Right ventricle myocardium superior (tissue), 1 donor: ENCODE data around the gene RAI14. TPM values are rescaled to one million over a fixed set of nuclear protein-coding genes. Genes with fewer than 3 reads are reported as not detected.
"Not testable (repeated sequence)": the region's sequence is repeated elsewhere in the genome, so short reads cannot be mapped to it uniquely, and the experiment has no call there.

Experiments
- ATAC-seq: fragments of 200-7000 bp; cut with Tn5 transposase; one replicate; pipeline ENCODE4 v1.9.1; 2020; ENCODE audit warnings: mild to moderate bottlenecking; ENCODE audit not compliant: poor library complexity
- DNase-seq: peaks from one replicate; pipeline ENCODE4 v3.0.0-alpha.2; 2020
- intact Hi-C: fragments of 100-400 bp; cut with DNase I; formaldehyde crosslinking; loops from one replicate; pipeline ENCODE4 v1.11.2; 2022
- total RNA-seq: library from RNA; stranded (reverse); fragmentation: NEBNext Ultra II Directional; extraction: Animal tissue kit (Norgen Biotek cat#: 25700); gene quantifications from one replicate; pipeline ENCODE4 v1.2.1, GENCODE V29; 2021
- donor health status: DM: no; HTN: yes; CAD: no; lungs with severe emphysema.

RAI14 gene
- total RNA-seq, 1 donor from 2014 or later: 10.5 TPM

DNA sequence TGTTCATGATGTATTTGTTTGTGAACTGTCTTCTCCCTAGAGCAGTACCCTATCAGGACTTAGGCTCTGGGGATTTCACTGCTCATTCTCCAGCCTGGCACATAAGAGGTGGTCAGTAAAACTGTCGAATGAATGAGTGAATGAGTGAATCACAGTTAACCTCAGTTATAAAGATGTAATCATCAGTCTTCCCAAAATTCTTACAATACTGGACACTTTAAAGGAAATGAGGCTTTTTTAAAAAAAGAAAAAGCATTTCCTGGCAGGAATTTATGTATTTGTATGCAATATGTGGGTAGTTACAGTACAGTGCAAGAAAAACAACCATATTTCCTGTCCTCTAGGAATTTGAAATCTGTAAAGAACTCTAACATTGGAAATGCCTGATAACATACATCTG lies 59.6 kb downstream of the RAI14 start:
- ATAC-seq (no peak), DNase-seq (no peak)
- intact Hi-C loops: no loop called here

DNA sequence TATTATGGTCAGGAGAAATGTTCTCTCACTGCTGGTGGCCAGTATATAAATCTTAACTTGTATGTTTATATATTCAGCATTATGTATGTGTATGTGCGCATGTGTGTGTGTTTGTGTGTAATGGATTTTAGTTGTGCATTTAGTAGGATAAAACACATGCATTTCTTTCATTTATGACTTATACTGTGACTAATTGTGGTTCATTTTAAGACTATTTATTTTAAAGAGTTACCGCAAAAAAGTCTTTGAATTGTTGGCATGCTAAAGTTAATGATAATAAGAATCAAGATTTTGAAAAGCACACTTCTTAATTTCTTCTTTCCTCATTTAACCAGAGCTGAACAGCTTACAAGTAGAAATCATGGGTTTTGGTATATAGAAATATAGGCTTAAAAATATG lies 60.9 kb downstream of the RAI14 start:
- DNase-seq (no peak), ATAC-seq (no peak)
- intact Hi-C loops: no loop called here

DNA sequence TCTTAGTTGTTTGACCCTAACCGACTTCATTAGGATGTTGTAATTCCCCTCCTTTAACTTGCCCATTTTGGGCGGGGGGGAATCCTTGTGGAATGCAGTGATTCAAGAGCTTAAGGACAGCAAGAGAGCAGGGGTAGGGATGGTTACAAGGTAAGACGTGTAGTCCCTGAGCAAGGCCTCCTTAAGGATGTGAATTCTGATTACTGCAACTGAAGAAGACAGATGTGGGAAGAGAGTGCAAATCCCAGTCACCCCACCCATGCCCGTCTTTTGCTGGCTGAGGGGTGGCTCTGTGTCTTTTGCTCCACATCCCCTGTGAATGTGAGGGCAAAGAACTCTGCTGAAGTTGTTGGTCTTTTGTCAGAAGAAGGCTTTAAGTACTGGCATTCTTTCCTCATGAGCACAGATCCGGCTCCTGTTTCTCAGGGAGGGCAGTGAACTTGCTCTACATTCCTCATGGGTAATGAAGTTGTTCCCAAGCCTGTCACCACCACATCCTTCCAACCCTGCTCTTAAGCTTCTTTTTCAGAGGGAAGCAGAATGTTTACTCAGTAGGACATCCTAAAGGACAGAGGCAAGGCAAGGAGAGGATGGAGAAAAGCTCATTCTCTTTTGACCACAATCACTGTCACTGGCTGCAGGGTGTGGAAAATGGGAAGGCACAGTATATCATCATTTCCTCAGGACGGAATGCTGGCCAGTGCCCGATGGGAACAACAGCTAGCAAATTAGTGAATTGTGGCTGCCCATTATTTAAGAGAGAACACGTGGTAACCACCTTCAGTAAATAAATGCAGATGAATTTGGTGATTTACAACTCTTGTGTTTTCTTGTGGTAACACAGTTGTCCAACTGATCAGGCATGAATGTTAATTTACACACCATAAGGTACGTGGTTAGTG lies 61.5 kb downstream of the RAI14 start:
- intact Hi-C loops: no loop called here
- no peak for ATAC-seq
- no peak for DNase-seq

DNA sequence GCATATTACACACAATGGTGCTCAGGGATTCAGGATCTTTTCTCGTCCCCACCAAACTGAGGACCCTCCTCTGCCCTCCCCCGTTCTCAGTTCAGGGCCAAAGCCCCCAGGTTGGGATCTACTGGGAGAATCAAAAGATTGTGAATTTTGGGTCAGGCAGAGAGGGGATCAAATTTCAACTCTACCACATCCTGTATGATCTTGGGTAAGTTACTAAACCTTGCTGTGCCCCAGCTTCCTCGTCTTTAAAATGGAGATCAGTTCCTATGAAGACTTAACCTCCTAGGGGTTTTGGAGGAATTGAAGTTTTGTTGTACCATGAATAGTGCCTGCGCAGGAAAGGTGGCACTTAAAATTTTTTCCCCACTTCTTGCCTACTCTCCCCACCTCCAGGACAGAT lies 62.4 kb downstream of the RAI14 start:
- intact Hi-C loops: no loop called here
- ATAC-seq: no peak

DNA sequence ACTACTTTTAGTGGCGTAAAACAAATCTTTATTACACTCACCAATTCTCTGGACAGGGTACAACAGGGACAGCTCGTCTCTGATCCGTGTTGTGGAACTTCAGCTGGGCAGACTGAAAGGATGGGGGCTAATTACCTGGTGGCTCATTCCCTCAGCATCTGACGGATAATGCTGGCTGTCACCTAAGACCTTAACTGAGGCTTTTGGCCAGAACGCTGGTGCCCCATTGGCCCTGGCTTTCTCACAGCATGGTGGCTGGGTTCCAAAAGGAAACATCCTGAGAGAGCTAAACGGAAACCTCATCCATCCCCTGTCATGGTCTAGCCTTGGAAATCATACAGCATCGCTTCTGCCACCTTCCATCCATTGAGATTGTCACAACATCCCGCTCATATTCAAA lies 62.9 kb downstream of the RAI14 start:
- no peak for ATAC-seq
- intact Hi-C loops: no loop called here
- DNase-seq: no peak

More for the DNA sequence above, 62.4 kb downstream of the RAI14 start:
- DNase-seq: no peak

DNA sequence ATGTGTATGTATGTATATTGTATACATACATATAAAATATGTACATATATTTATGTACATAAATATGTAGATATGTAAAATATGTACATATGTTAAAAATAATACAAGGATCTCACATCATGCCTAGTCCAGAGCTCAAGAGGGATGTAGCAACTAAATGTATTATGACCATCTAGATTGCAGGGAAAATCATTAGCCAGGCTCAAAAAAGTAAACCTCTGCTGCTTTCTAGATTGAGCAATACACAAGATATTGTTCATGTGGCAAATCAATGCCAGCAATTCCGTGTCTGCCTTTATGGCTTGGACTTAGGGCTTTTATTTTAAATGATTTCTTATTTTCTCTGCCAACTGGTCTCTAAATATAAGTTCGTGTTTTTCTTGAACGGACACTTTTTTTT lies 65.2 kb downstream of the RAI14 start:
- ATAC-seq (no peak), DNase-seq (no peak)
- intact Hi-C loops: no loop called here

DNA sequence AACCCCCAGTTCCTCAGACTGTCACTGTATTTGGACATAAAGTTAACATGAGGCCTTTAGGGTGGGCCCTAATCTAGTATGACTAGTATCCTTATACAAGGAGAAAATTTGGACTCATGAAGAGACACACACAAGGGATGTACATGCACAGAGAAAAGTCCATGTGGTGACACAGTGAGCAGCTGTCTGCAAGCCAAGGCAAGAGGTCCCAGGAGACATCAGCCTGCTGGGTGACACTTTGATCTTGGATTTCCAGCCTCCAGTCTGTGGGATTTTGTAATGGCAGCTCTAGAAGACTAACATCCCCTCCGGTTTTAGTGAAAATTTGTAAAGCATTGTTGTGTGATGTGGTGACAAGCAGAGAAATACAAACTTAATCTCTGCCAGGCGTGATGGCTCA lies 66.1 kb downstream of the RAI14 start:
- DNase-seq: no peak
- no peak for ATAC-seq
- intact Hi-C loops: no loop called here

DNA sequence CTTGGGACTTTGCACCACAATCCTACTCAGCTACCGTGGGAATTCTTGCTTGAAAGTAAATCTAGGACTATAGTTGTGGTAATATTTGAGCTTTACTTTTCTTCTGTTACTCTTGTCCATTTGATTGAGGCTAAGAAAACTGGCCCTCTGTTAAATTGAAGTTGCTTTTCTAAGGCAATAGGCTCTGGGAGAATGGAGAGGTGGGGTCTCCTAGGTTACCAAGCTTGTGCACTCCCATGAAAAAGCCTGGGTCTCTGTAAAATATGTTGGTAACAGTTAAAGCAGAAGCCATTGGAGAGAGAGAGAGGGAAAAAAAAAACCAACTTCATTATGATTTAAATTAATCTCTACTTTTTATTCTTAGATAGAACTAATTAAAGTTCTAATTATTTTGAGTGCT lies 68.6 kb downstream of the RAI14 start:
- ATAC-seq: no peak
- intact Hi-C loops: no loop called here
- no peak for DNase-seq

DNA sequence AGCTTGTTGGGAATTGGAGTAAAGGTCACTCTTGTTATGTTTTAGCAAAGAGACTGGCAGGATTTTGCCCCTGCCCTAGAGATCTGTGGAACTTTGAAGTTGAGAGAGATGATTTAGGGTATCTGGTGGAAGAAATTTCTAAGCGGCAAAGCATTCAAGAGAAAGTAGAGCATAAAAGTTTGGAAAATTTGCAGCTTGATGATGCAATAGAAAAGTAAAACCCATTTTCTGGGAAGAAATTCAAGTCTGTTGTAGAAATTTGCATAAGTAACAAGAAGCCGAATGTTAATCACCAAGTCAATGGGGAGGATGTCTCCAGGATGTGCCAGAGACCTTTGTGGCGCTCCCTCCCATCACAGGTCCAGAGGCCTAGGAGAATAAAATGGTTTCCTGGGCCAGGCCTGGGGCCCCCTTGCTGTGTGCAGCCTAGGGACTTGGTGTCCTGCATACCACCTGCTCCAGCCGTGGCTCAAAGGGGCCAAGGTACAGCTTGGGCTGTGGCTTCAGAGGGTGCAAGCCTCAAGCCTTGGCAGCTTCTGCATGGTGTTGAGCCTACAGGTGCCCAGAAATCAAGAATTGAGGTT lies 71.1 kb downstream of the RAI14 start:
- DNase-seq, ATAC-seq, intact Hi-C loops: not testable (repeated sequence)

DNA sequence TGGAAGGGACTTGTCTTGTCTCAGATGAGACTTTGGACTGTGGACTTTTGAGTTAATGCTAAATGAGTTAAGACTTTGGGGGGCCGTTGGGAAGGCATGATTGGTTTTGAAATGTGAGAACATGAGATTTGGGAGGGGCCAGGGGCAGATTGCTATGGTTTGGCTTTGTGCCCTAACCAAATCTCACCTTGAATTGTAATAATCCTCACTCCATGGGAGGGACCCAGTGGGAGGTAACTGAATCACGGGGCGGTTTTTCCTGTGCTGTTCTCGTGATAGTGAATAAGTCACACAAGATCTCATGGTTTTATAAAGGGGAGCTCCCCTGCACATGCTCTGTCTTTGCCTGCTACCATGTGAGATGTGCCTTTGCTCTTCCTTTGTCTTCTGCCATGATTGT lies 72.1 kb downstream of the RAI14 start:
- intact Hi-C loops: no loop called here
- DNase-seq (no peak), ATAC-seq (no peak)

DNA sequence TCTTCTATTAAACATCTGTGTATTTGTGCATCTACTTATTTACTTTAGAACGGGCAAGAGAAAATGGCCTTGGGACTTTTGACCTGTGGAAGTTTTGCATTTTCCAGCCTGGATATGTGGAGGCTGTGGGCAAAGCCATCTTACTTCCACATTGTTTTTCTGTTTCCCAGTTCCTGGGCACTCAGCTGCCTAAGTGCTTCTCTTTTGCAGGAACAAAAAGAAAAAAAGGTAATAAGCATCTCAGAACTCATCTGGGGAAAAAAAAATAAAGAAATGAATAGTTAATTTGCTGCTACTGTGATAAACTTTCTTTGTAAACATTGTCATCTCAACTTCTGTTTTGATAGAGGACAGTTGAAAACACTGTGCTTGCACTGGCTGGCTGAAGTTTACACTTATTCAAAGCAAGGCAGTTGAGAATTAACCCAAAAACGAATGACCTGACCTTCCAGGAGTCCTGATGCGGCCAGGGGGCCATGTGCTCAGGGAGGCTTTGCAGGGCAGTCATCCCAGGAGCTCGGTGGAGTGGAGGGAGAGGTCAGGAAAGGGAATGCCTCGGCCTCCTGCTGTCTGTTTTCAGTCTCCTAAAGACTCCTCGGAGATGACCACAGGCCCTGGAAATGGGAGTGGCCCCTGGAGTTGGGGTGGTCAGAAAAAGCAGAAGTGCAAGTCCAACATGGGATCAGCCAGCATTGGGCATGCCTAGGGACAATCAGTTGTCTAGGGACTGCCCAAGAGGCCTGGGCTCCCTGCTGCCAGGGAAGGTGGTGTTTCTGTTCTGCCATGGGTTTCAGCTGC lies 75.5 kb downstream of the RAI14 start:
- DNase-seq (no peak), ATAC-seq (no peak)
- intact Hi-C loops: no loop called here

DNA sequence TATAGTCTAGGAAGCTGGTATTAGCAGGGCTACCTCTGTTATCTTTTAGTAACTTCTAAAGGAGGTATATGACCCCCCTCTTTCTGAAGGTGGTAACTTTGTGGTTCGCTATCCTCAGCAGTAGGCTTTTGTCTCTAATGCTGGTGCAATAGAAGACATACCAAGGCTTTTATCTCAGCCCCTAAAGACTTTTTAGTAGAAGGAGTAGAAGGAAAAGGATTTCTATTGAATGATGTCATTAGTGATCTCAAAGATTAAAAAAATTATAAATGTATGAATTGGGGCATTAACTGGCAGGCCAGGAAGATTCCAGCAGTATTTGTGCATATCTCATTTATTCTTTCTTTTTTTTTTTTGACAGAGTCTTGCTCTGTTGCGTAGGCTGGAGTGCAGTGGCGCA lies 78.2 kb downstream of the RAI14 start:
- no peak for DNase-seq
- intact Hi-C loops: no loop called here
- no peak for ATAC-seq

DNA sequence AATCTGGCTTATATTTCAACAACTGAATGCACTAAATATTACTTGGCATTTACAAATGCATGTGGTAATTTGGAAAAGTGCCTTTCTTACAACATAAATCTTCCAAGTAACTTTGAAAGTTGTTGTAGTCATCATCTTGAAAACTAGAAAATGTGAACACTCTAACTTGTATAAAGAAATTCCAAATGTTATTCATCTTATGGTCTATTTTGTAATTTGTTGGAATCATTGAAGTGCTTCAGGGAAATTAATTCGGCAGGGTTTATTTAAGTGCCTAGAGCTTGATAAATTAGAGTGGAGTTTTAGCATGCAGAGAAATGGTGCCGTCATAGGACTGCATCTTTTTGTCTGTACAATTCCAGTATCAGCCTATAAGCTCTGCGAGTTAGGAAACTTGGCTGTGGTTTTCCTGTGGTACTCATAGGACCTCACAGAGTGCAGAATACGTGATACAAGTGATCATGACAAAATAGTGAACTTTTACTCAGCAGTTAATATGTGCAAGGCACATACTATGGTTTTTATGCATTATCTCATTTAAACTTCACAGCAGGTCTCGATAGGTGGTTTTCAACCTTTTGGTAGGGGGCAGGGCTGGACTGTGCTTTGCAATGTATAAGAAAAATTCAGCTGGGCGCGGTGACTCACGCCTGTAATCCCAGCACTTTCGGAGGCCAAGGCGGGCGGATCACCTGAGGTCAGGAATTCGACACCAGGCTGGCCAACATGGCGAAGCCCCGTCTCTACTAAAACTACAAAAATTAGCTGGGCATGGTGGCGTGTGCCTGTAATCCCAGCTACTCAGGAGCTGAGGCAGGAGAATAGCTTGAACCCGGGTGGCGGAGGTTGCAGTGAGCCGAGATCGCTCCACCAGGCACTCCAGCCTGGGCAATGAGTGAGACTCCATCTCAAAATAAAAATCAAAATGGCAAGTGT lies 79.6 kb downstream of the RAI14 start:
- no peak for ATAC-seq
- intact Hi-C loops: no loop called here
- DNase-seq: no peak

DNA sequence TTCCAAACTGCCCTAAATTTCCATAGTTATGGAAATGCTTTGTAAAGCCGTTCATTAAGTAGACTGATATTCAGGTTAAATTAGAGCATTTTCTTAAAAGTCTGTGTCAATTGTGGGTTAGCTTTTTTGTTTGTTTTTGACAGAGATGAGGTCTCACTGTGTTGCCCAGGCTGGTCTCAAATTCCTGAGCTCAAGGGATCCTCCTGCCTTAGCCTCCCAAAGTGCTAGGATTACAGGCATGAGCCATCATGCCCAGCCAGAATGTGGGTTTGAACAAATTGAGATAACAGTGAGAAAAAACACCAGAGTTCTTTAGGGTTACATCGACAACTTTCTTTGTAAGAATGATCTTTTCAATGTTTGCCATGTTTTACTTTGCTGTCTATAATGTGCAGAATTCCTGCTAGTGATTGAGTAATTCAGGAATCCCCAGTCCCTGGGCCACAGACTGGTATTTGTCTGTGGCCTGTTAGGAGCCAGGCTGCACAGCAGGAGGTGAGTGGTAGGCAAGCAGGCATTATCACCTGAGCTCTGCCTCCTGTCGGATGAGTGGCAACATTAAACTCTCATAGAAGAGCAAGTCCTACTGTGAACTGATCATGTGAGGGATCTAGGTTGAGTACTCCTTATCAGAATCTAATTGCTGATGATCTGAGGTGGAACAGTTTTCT lies 80.5 kb downstream of the RAI14 start:
- intact Hi-C loops: no loop called here
- no peak for ATAC-seq
- no peak for DNase-seq

DNA sequence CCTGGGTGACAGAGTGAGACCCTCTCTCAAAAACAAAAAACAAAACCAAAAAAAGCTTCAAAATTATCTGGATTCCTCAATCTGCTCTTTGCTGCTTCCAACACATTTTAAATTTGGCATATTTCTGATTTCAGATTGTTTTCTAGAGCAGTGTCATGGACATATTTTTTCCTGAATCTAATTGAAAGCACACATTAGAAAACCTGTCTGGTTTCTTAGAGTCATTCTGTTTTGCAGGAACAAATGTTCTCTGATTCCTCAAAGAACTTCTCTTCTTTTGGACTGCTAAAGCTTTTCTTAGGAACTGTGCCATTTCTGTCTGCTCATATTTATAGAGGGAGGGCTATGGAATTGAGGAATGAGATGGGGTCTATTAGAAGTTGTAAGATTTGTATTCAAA lies 81.6 kb downstream of the RAI14 start:
- intact Hi-C loops: no loop called here
- ATAC-seq (no peak), DNase-seq (no peak)

DNA sequence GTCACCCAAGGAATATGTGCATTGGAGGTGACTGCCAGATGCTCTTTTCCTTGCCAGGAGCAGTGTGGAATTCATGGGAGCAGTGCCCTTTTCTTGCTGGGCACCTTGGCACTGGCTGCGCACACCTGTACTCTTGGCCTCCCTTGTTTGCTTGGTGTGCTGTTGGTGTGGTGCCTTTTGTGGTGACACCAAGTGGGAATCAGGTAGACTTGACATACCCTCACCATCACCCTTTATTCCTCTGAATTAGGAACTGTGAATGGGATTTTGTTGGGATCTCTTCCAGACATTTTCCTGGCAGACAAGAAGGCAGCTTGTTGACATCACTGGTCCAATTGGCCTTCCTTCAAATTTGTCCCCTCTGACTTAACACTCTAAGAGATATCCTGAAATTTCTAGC lies 82.3 kb downstream of the RAI14 start:
- intact Hi-C loops: no loop called here
- peak; percentile 34 for ATAC-seq
- DNase-seq: no peak

DNA sequence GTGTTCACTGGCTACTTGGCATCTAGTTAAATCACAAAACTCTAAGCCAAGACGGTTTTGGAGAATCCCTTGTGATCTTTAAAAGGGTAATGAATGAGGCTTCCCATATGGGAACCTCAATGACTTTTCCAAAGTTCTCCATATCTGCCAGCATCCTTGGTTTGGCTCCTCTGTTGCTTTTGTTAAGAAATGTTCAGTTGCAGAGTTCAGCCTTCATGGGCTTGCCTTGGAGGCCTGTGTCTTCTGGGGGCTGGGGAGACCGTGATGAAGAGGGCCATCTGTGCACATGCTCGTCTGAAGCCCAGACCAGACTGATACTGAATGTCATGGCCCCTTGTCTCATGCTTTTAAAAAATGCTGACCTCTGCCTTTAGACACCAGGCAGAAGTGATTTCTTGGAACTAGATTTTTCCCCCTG lies 84.3 kb downstream of the RAI14 start:
- DNase-seq: peak; percentile 62
- intact Hi-C loops: no loop called here
- peak; percentile 91 for ATAC-seq

DNA sequence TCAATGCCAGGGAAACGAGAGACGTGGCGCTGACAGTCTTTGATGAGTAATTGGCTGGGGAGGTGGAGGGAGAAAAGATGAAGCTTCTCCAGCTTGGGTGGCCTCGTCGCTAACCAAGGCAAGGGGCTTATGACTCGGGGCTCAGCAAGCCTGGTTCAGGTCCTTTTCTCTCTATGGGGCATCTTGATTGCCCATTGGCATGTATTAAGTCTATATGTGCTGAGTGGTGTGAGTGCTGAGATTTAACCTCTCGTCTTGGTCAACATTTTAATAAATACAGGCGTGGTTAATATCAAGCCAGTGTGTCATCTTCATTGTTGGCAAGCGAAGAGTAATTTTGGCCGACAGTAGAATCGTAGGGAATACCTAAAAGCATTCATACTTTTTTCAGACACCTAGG lies 85.9 kb downstream of the RAI14 start:
- intact Hi-C loops: no loop called here
- DNase-seq (no peak), ATAC-seq (no peak)
